SHP77 (cell line): ENCODE measurements around the gene LCN10.
"Not testable (repeated sequence)": the region's sequence is repeated elsewhere in the genome, so short reads cannot be mapped to it uniquely, and the experiment has no call there.

Experiments used
- DNase-seq, 2 experiments: peaks; one replicate each; lab custom pipeline; 2025; lab: John Stamatoyannopoulos, UW

The LCN10 gene

DNA sequence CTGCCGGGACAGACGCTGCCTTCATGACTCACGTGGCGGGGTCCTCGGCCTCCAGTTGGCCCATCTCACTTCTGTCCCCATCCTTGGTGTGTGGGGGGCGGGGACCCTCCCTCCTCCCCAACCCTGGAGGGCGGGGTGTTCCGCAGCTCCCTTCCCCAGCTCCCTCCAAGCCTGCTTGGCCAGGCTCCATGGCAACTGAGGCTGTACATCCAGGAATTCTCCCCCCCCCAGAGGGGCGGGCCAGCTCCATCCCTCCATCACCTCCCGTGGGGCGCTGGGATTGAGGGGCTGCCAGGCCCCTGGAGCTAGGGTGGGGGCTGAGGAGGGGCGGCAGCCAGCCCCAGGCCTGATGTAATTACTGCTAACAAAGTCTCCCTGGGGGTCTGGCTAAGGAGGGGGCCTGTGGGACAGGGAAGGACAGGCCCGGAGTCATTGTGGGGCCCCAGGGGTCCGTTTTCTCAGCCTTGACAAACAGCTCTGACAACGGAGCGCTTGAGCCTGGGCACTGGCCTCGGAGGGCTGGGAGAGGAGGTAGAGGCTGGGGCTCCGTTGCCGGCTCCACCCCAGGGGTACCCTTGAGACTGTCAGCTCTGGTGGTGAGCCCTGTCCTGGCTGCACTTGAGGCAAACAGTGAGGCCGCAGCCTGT lies 22.4 kb downstream of the LCN10 start:
- DNase-seq = no peak

DNA sequence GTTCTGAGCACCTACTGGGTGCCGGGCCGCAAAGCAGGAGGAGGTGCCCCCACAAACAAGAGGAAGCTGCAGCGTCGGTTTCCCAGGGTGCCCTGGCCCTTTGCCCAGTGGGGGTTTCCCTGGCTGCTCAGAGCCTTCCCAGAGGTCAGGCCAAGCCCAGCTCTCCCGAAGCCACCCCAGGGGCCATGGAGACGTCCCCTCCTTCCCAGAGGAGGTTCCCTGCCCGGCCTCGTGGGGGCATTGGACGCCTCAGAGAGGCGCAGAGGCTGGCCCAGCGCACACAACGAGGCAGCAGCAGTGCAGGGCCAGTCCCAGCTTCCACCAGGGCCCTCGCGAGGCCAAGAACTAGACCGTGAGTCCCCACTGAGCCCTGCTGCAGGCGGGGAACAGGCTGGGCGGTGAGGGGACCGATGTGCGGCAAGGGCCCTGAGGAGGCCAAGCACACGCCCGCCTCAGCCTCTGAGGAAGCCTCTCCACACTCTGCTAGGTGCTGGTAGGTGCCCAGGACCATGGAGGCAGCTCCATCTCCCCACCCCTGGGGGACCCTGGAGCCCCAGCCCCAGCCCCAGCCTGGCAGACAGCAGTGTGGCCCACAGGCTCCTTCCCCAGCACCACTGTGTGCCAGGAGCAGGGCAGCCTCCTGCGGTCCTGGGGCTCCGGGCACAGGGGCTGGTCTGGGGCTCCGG lies 23.4 kb downstream of the LCN10 start:
- no peak for DNase-seq

DNA sequence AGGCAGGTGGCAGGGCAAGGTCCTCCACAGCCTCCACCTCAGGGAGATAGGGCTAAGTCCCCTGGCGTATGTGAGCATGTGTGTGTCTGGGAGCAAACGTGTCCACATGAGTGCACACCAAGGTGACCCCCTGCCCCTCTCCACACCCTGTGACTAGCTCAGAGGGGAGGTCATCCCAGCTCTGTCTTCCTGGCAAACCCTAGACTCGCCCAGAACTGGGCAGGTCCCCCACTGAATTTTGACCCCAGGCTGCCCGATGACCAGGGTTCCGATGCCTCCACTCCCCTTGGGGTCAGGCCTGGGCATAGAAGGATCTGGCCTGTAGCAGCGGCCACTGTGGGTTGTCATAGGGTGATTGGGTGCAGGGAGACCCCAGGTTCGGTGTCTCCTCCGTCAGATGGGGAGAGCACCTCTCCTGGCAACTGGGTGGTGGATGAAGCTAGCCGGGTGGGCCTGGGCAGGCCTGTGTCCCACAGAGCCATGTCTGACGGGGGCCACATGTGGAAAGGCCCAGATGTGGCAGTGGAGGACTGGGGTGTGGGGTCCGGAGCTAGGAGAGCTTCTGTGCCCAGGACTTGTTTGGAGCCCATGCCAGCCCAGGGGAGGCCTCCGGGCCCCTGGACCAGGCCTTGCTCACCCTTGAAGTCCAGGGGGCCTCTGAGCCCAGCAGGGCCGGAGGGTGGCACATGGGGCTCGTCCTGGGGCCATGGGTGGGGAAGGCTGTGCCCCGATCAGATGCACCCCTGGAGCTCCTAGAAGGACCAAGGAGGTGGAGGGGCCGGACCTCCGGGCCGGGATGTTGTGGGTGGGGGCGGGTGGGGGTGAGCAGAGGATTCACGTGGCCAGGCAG lies 24.2 kb downstream of the LCN10 start:
- no peak for DNase-seq

- no peak for DNase-seq
These were observed 25.3 kb downstream of the LCN10 start for GRCh38 chr9:136717399-136717798.

DNA sequence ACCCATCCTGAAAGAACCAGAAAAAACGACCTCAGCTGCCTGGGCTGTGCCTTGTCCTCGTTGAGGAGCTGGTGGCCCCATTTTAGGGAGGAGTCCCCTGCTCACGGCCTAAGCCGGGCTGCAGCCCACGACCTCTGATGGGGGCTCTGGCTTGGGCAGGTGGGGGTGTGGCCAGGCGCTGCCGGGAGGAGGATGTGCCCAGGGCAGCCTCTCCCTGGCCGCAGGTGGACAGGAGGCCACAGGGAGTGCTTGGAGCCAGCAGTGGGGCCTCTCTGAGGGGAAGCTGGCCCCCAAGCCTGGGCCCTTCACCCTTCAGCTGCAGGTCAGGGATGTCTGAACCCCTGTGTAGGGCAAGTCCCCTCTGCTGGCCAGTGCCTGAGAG lies 27.9 kb downstream of the LCN10 start:
- no peak for DNase-seq

DNA sequence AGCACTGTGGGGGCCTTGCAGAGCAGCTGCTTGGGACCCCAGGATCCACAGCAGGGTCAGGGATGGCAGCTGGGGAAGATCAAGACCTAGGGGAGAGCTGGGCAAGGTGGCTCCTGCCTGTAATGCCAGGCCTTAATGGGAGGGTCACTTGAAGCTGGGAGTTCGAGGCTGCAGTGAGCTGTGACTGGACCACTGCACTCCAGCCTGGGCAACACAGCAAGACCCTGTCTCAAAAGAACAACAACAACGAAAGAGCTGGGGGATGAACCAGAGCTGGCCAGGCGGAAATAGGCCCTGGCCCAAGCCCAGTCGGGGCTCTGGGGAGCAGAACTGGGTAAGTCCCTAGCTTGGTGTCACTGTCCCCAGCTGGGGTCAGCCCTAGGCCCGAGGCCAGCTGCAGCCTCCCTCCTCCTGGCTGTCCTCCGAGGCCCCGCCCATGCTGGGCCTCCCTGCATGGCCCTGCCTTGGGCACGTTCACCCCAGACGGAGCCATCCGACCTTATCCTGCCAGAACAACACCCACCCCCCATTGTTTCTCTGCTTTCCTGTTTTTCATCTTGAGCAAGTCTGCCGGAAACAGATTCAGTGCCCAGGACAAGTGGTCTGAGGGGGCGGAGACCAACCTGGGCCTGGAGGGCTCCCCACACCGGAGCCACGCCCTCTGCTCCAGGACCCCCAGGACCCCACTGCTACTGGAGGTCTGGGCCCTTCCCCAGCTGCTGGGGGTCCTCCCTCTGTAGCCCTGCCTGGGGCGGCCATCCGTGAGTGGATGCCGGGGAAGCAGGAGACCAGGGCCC lies 28.4 kb downstream of the LCN10 start:
- DNase-seq = no peak

GRCh38 chr9:136713550-136713949 lies 29.2 kb downstream of the LCN10 start:
- DNase-seq = peak in 1 of 2 experiments; percentile 36

DNA sequence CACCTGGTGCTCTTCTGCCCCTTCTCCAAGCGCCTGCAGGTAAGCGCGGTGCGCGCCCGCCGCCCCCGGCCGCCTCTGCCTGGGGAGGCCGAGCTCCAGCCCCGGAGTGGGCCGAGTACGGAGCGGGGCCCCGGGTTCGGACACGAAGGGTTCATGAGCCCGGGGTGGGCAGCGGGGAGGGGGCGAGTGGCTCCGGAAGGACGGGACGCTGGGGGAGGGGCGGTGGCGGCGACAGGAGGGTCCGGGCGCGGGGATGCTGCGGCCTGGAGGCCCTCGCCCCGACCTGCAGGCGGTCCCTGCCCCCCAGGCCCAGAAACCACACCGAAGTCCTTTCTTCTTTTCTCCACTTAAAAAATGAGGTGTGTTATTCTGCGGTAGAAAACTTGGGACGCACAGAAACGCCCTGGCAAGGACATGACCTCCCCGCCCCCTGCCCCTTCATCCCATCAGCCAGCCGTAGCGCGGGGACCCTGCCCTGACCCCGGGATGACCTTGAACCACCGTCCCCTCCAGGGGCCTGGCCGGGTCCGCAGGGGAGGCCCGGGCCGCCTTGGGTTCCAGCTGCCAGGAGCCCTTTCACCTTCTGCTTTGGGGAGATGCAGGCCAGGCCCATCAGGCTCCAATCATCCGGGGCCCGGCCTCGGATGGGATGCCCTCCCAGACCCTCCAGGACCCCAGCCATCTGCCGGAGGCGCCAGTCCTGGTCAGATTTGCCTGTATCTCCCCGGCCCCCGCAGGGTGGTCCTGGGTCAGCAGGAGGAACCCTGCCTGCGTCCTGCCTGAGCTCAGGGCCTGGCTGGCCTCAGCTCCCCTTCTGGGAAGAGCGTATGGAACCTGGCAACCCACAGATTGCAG lies 29.8 kb downstream of the LCN10 start:
- no peak for DNase-seq

DNA sequence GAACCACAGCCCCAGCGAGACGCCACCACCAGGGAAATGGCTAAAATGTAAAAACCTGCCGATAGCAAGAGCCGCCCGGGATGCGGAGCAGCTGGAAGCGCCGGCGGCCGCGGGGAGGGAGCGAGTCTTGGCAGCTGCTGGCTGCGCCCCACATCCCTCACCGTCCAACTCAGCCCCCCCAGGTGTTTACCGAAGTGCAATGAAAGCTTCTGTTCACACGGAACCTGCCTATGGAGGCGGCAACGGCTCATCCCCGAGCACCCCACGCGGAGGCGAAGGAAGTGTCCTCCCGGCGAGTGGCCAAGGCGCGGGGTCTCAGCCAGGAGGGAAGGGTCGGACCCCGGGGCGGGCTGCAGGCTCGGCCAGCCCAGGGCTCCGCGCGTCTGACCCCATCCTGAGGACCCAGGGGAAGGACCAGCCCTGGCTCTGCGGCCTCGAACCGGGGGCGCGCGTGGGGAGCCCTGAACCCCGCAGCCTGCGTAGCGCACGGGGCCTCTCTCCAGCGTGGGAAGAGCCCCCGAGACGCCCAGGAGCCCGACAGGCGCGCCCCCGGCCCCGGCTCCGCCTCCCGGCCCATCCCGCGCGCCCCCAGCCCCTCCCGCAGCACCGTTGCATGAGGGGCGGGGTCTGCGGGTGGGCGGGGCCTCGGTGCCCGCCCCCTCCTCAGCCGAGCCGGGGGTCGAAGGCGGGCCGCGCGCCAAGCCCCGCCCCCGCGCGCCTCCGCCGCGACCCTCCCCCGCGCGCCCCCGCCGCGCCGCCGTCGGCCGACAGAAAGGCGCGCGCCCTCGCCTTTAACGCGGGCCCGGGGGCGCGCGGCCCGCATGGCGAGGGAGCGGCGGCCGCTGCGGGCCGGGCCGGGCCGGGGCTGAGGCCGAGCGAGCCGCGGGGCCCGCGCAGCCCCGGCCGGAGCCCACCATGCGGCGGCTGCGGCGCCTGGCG lies 30.7 kb downstream of the LCN10 start, which contains the start of gene DIPK1B:
TSS of gene DIPK1B (plus strand) at position 822 of the 939 bp plus-strand sequence. CDS start at position 916, 94 bp downstream.
- peak in 1 of 2 experiments; percentile 34 for DNase-seq

DNA sequence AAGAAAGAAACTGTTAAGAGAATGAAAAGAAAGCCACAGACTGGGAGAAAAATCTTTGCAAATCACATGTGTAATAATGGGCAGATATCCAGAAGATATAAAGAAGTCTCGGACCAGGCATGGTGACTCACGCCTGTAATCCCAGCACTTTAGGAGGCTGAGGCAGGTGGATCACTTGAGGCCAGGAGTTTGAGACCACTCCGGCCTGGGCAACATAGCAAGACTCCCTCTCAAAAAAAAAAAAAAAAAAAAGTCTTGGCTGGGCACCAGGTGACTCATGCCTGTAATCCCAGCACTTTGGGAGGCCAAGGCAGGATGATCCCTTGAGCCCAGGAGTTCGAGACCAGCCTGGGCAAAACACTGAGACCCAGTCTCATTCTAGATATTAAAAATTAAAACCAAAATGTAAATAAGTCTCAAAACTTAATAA lies 31.5 kb downstream of the LCN10 start:
- DNase-seq = not testable (repeated sequence)

DNA sequence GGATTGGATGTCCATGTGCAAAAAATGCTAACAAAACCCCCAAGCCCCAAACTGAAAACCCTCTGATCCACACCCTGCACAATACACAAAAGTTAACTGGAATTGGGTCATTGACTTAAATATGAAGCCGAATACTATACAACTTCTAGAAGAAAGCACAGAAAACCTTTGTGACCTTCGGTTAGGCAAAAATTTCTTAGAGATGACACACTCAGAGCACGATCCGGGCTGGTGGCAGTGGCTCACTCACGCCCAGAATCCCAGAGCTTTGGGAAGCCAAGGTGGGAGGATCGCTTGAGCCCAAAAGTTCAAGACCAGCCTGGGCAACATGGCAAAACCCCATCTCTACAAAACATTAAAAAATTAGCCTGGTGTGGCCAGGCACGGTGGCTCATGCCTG lies 32.2 kb downstream of the LCN10 start:
- no peak for DNase-seq

DNA sequence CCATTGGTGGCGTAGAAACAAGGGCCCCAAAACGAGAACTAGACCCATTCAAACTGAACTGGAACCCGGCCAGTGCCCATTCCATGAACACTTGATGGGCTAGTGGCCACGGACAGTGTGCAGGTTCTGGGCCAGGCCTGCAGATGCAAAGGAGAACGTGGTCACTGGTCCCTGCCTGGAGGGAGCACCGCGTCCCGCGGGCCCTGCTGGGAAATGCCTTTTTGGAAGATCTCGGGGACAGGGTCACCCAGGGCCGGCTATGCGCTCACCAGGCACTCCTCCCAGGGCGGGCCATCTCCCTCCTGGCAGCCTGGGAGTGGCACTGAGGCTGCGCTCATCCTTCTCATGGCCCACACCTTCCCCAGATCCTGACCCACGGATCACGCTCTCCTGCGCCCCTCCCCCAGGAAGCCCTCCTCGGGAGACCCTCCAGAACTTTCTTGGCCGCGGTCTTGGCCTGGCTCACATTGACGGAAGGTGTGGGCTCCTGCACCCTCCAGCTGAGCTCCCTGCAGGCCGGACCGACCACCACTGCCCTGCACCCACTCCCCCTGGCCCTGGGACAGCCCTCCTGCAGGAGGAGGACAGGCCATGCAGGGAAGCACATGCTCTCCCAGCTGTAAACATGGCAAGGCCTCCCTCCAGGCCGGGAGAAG lies 33.2 kb downstream of the LCN10 start:
- DNase-seq = no peak

DNA sequence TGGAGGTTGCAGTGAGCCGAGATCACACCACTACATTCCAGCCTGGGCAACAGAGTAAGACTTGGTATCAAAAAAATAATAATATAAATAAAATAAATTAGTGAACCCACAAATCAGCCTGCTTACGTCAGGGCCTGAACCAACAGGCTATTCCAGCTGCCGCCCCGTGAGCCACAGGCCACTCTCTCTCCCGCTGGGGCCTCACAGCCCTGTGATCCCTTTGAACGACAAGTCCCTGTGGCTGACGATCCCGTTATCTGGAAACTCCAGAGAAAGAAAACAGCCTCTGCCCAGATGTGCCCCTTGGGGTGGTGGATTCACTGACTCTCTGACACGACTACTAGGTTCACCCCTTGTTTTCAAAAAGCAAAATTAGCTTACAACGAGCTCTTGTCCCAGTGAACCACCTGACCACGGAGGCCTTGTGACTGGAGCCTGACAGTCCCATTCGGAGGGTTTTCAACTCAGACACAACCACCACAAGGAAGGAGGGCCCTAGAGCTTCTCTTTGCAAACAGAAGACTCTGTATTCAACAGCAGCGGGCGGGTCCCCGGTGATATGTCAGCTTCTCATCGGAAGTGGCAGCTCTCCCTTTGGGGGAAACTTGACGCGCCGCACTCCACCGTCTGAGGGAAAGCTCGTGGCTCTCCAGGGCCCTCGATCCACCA lies 34.8 kb downstream of the LCN10 start:
- no peak for DNase-seq

- DNase-seq = no peak
These were observed 35.7 kb downstream of the LCN10 start for GRCh38 chr9:136707011-136707410.

DNA sequence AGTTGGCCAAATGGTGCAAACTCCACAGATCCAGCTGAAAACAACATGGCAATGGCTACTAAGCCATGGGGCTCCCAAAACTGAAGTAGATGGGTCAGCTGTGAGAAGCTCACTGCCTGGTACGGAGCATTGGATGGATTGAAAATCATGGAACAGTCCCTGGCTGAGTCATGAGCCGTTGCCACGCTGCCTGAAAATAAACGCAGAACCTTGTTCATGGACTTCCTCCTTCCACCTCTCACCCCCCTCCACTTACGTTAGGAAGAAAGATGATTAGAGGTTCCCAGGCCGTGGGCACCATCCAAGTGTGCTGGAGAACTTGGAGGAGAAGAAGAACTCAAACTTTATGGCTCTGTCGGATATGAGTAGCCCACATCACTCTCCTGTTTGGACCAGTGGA lies 37.2 kb downstream of the LCN10 start:
- DNase-seq = no peak

- DNase-seq = not testable (repeated sequence)
These were observed 38.0 kb downstream of the LCN10 start for GRCh38 chr9:136704741-136705140.

DNA sequence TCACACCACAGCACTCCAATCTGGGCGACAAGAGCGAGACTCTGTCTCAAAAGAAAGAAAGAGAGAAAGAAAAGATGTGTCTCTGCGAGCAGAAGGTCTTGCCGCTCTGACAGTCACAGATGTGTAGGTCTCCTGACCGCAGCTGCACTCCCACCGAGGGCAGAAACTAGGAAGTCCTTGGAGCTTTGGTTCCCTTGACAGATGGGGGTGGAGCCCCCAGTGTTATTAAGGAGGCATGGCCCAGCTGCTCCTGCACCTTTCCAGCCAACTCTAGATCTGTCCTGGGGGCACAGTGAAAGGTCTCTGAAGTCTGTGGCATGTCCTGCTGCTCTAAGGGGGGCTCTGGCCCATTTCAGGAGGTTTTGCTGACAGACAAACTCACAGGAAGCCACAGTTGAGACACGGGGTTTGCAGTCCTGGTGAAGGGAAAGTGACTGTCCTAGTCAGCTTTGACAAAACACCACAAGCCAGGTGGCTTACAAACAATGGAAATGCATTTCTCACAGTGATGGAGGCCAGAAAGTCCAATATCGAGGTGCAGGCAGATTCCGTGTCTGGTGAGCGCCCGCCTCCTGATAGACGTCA lies 39.4 kb downstream of the LCN10 start:
- no peak for DNase-seq

GRCh38 chr9:136701668-136702053 lies 41.1 kb downstream of the LCN10 start:
- DNase-seq = no peak
